Sigmoid colon (tissue), 7 donors: ENCODE measurements around the gene CNN3. TPM values are rescaled to one million over a fixed set of nuclear protein-coding genes. Genes with fewer than 3 reads are reported as not detected.

Experiments
- DNase-seq: peaks from one replicate; pipeline ENCODE4 v3.0.0-alpha.2; 2019
- H3K27ac ChIP-seq, 4 donors: fragments of 200-600 bp; sonication (generic); one replicate each; pipeline ENCODE4 v1.5.1; 2016 to 2019; ENCODE audit warnings: mild to moderate bottlenecking in 1 of 4
- H3K27me3 ChIP-seq, 3 donors: fragments of 200-600 bp; sonication (generic); one replicate each; pipeline ENCODE4 v1.5.1; 2019; ENCODE audit warnings: mild to moderate bottlenecking in 1 of 3
- H3K36me3 ChIP-seq, 4 donors: fragments of 200-600 bp; sonication (generic); one replicate each; pipeline ENCODE4 v1.5.1; 2016 to 2019
- H3K4me1 ChIP-seq, 4 donors: fragments of 200-600 bp; sonication (generic); one replicate each; pipeline ENCODE4 v1.5.1; 2017 to 2019
- H3K4me3 ChIP-seq, 4 donors: fragments of 200-600 bp; sonication (generic); one replicate each; pipeline ENCODE4 v1.5.1; 2017 to 2019; ENCODE audit warnings: mild to moderate bottlenecking in 2 of 4, moderate library complexity in 1 of 4
- H3K9me3 ChIP-seq, 4 donors: fragments of 200-600 bp in 3 of 4; sonication (generic) in 3 of 4; one replicate each; pipeline versions ENCODE4 v1.5.1 to v1.6.1; 2013 to 2019
- CTCF ChIP-seq, 4 experiments: fragments of 450-650 bp in 3 of 4; fragments of 200-600 bp in 1 of 4; IDR thresholded peaks; one replicate each; pipeline ENCODE4 v1.5.1; 2016 to 2019; ENCODE audit warnings: antibody characterized with exemption in 4 of 4, mild to moderate bottlenecking in 3 of 4, moderate library complexity in 2 of 4
- EP300 ChIP-seq, 4 donors: sonication (generic); formaldehyde crosslinking; IDR thresholded peaks; one replicate each; pipeline ENCODE4 v1.6.1; 2017; ENCODE audit warnings: antibody characterized with exemption in 4 of 4
- POLR2A ChIP-seq, 2 donors: fragments of 450-650 bp; IDR thresholded peaks; one replicate each; pipeline ENCODE4 v1.6.1; 2016; ENCODE audit warnings: antibody characterized with exemption in 2 of 2, mild to moderate bottlenecking in 2 of 2, moderate library complexity in 2 of 2
- POLR2AphosphoS5 ChIP-seq, 4 donors: sonication (generic); formaldehyde crosslinking; IDR thresholded peaks; one replicate each; pipeline ENCODE4 v1.6.1; 2017; ENCODE audit warnings: antibody characterized with exemption in 4 of 4
- WGBS, 2 donors: extraction: QIAGEN DNeasy Blood & Tissue Kit; methylation state at CpG; one replicate each; pipeline ENCODE4 v1.1.7; 2013; 5-methylcytosine and 5-hydroxymethylcytosine counted together
- intact Hi-C: fragments of 100-400 bp; cut with DNase I; formaldehyde crosslinking; loops from one replicate; pipeline ENCODE4 v1.15.1; 2023
- polyA plus RNA-seq, 3 donors: library from polyadenylated mRNA; stranded (reverse); fragments of 200-250 nt; gene quantifications; one replicate each; pipeline ENCODE4 v1.2.3, GENCODE V29; 2013
- total RNA-seq, 4 donors: library from RNA; depleted of rRNA; stranded (reverse); fragments of >200 nt; gene quantifications; one replicate each; pipeline ENCODE4 v1.1.0, GENCODE V29; 2016
- donor health status: healthy with polysubstance abuse.
- donor health status: Bipolar disorder and iron deficiency.
- donor health status: healthy.

Gene CNN3
- total and polyA plus RNA-seq, 7 donors, result 58.3 to 247 (median 157) TPM

- DNase-seq, result no peak
- peaks cover 0 to 33% (median 28%) of the 10 kb centered on the region in 4 donors for H3K4me1 ChIP-seq
- intact Hi-C loops, result no loop called here
- H3K4me3 ChIP-seq, result no peak overlapping the region
- H3K27me3 ChIP-seq, result no peaks in the 10 kb centered on the region
- H3K36me3 ChIP-seq, result no peaks in the 10 kb centered on the region
- WGBS, 2 donors, result 20 to 72% methylated on average over 5 of the region's 5 CpGs
- H3K27ac ChIP-seq, result no peak overlapping the region
- no peaks in the 10 kb centered on the region for H3K9me3 ChIP-seq
- TF ChIP-seq POLR2AphosphoS5 (IDR thresholded peaks at IDR 0.05) (no peak), EP300 (IDR thresholded peaks at IDR 0.05) (no peak), CTCF (IDR thresholded peaks at IDR 0.05) (no peak), POLR2A (IDR thresholded peaks at IDR 0.05) (no peak)
These were observed 25.6 kb upstream of the CNN3 start for GRCh38 chr1:94952539-94952938.

GRCh38 chr1:94951509-94952208 is 24.7 kb upstream of the CNN3 start:
- Histone ChIP-seq H3K4me3 (no peak overlapping the region), H3K9me3 (no peaks in the 10 kb centered on the region), H3K27me3 (no peaks in the 10 kb centered on the region), H3K36me3 (no peaks in the 10 kb centered on the region), H3K27ac (no peak overlapping the region), H3K4me1 (peaks cover 0 to 38% (median 28%) of the 10 kb centered on the region in 4 donors)
- intact Hi-C loops, result no loop called here
- no peak for TF ChIP-seq POLR2A (IDR thresholded peaks at IDR 0.05)
- no peak for TF ChIP-seq POLR2AphosphoS5 (IDR thresholded peaks at IDR 0.05)
- no peak for TF ChIP-seq EP300 (IDR thresholded peaks at IDR 0.05)
- TF ChIP-seq CTCF (IDR thresholded peaks at IDR 0.05), result no peak
- WGBS, 2 donors, result 43 to 82% methylated on average over 5 of the region's 5 CpGs
- DNase-seq, result no peak

GRCh38 chr1:94951046-94951445 is 24.1 kb upstream of the CNN3 start:
- H3K4me1 ChIP-seq, result peaks cover 0 to 33% (median 25%) of the 10 kb centered on the region in 4 donors

GRCh38 chr1:94949681-94950661 is 23.1 kb upstream of the CNN3 start:
- no peak for DNase-seq
- TF ChIP-seq POLR2A (IDR thresholded peaks at IDR 0.05), result no peak
- no peak for TF ChIP-seq CTCF (IDR thresholded peaks at IDR 0.05)
- no peak for TF ChIP-seq POLR2AphosphoS5 (IDR thresholded peaks at IDR 0.05)
- TF ChIP-seq EP300 (IDR thresholded peaks at IDR 0.05), result no peak
- whole genome bisulfite sequencing, 2 donors, result 12 to 66% methylated on average over 4 of the region's 4 CpGs
- no peak overlapping the region for H3K4me3 ChIP-seq
- no peaks in the 10 kb centered on the region for H3K36me3 ChIP-seq
- intact Hi-C loops, result no loop called here
- no peaks in the 10 kb centered on the region for H3K9me3 ChIP-seq
- H3K27ac ChIP-seq, result no peak overlapping the region
- no peaks in the 10 kb centered on the region for H3K27me3 ChIP-seq
- H3K4me1 ChIP-seq, result peaks cover 0 to 22% (median 14%) of the 10 kb centered on the region in 4 donors

More at GRCh38 chr1:94951046-94951445, 24.1 kb upstream of the CNN3 start:
- 51 to 85% methylated on average over 2 of the region's 2 CpGs for WGBS, 2 donors
- DNase-seq, result no peak
- Histone ChIP-seq H3K27ac (no peak overlapping the region), H3K27me3 (no peaks in the 10 kb centered on the region), H3K9me3 (no peaks in the 10 kb centered on the region), H3K36me3 (no peaks in the 10 kb centered on the region), H3K4me3 (no peak overlapping the region)
- intact Hi-C loops, result no loop called here
- TF ChIP-seq POLR2AphosphoS5 (IDR thresholded peaks at IDR 0.05), result no peak
- TF ChIP-seq POLR2A (IDR thresholded peaks at IDR 0.05), result no peak
- no peak for TF ChIP-seq CTCF (IDR thresholded peaks at IDR 0.05)
